Liver (tissue), 9 donors: ENCODE results near the gene SCD5. TPM values are rescaled to one million over a fixed set of nuclear protein-coding genes. Genes with fewer than 3 reads are reported as not detected.

Experiments
- DNase-seq: peaks from one replicate; pipeline ENCODE4 v3.0.0-alpha.2; 2017; ENCODE audit warnings: low spot score
- H3K27ac ChIP-seq, 2 donors: one replicate each; pipeline ENCODE4 v1.7.0; 2013; ENCODE audit warnings: inconsistent platforms in 2 of 2, low read length in 2 of 2, control low read depth in 1 of 2, low read depth in 1 of 2, mild to moderate bottlenecking in 1 of 2
- H3K27me3 ChIP-seq, 4 donors: one replicate each; pipeline versions ENCODE4 v1.6.1 to v1.7.0; 2013; ENCODE audit warnings: low read length in 3 of 4, inconsistent platforms in 1 of 4, mild to moderate bottlenecking in 1 of 4, moderate library complexity in 1 of 4; ENCODE audit not compliant: control insufficient read depth in 4 of 4, insufficient read depth in 4 of 4
- H3K36me3 ChIP-seq, 4 donors: one replicate each; pipeline versions ENCODE4 v1.6.1 to v1.7.0; 2013; ENCODE audit warnings: low read length in 3 of 4, mild to moderate bottlenecking in 3 of 4, low read depth in 1 of 4, moderate library complexity in 1 of 4; ENCODE audit not compliant: control insufficient read depth in 4 of 4, insufficient read depth in 3 of 4
- H3K4me1 ChIP-seq, 4 donors: one replicate each; pipeline versions ENCODE4 v1.6.1 to v1.7.0; 2013; ENCODE audit warnings: low read length in 3 of 4, mild to moderate bottlenecking in 3 of 4, moderate library complexity in 1 of 4; ENCODE audit not compliant: control insufficient read depth in 4 of 4, insufficient read depth in 4 of 4
- H3K4me3 ChIP-seq, 3 donors: one replicate each; pipeline versions ENCODE4 v1.6.1 to v1.7.0; 2013; ENCODE audit warnings: low read length in 3 of 3, control low read depth in 1 of 3, low read depth in 1 of 3, mild to moderate bottlenecking in 1 of 3
- H3K9ac ChIP-seq, 2 donors: one replicate each; pipeline ENCODE4 v1.7.0; 2013; ENCODE audit warnings: low read length in 2 of 2, mild to moderate bottlenecking in 2 of 2, moderate library complexity in 2 of 2, control low read depth in 1 of 2, low read depth in 1 of 2
- H3K9me3 ChIP-seq, 4 donors: one replicate each; pipeline versions ENCODE4 v1.6.1 to v1.7.0; 2013; ENCODE audit warnings: low read length in 3 of 4; ENCODE audit not compliant: control insufficient read depth in 4 of 4
- EGR1 ChIP-seq, 2 donors: IDR thresholded peaks; 2 replicates each; pipeline ENCODE4 v1.6.1; 2016 to 2018; ENCODE audit warnings: antibody characterized with exemption in 2 of 2, low read depth in 2 of 2
- FOXA1 ChIP-seq: IDR thresholded peaks from 2 replicates; pipeline ENCODE4 v1.6.1; 2016; ENCODE audit warnings: antibody characterized with exemption
- FOXA2 ChIP-seq: IDR thresholded peaks from 2 replicates; pipeline ENCODE4 v1.6.1; 2016; ENCODE audit warnings: antibody characterized with exemption
- GABPA ChIP-seq, 2 donors: IDR thresholded peaks in 1 of 2; conservative IDR thresholded peaks in 1 of 2; 2 replicates each; pipeline ENCODE4 v1.6.1; 2016; ENCODE audit warnings: antibody characterized with exemption in 2 of 2, mild to moderate bottlenecking in 1 of 2, moderate library complexity in 1 of 2
- HNF4A ChIP-seq, 2 donors: conservative IDR thresholded peaks; 2 replicates each; pipeline ENCODE4 v1.6.1; 2016; ENCODE audit warnings: antibody characterized with exemption in 2 of 2, mild to moderate bottlenecking in 2 of 2
- HNF4G ChIP-seq: IDR thresholded peaks from 2 replicates; pipeline ENCODE4 v1.6.1; 2016; ENCODE audit warnings: antibody characterized with exemption
- JUND ChIP-seq, 2 donors: IDR thresholded peaks; 2 replicates each; pipeline ENCODE4 v1.6.1; 2016; ENCODE audit warnings: antibody characterized with exemption in 2 of 2
- NR2F2 ChIP-seq: IDR thresholded peaks from 2 replicates; pipeline ENCODE4 v1.6.1; 2016; ENCODE audit warnings: antibody characterized with exemption
- RAD21 ChIP-seq, 2 donors: IDR thresholded peaks; 2 replicates each; pipeline ENCODE4 v1.6.1; 2016; ENCODE audit warnings: antibody characterized with exemption in 2 of 2, mild to moderate bottlenecking in 2 of 2
- RXRA ChIP-seq, 2 donors: IDR thresholded peaks; 2 replicates each; pipeline ENCODE4 v1.6.1; 2017 to 2018; ENCODE audit warnings: antibody characterized with exemption in 2 of 2, mild to moderate bottlenecking in 1 of 2
- TAF1 ChIP-seq: conservative IDR thresholded peaks from 2 replicates; pipeline ENCODE4 v1.6.1; 2016; ENCODE audit warnings: antibody characterized with exemption, mild to moderate bottlenecking
- YY1 ChIP-seq: IDR thresholded peaks from 2 replicates; pipeline ENCODE4 v1.6.1; 2016; ENCODE audit warnings: antibody characterized with exemption, mild to moderate bottlenecking
- WGBS: extraction: QIAGEN DNeasy Blood & Tissue Kit; methylation state at CpG from one replicate; pipeline ENCODE4 v1.1.7; 2013; 5-methylcytosine and 5-hydroxymethylcytosine counted together
- polyA plus RNA-seq, 2 donors: library from polyadenylated mRNA; stranded (reverse) in 1 of 2; unstranded in 1 of 2; fragments of 200-250 nt in 1 of 2; fragments of >200 nt in 1 of 2; fragmentation: Nextera tagmentation in 1 of 2; extraction: Ambion mirVana in 1 of 2; gene quantifications; one replicate each; pipeline versions ENCODE4 v1.2.1 to v1.2.3, GENCODE V29; 2013 to 2015
- total RNA-seq, 2 donors: library from RNA; depleted of rRNA; stranded (reverse); fragments of >200 nt; gene quantifications; one replicate each; pipeline ENCODE4 v1.2.3, GENCODE V29; 2014
- TF ChIP-seq, protein P1 (sequence below): IDR thresholded peaks from 2 replicates; pipeline ENCODE4 v1.6.1; 2016; ENCODE audit warnings: antibody characterized with exemption, mild to moderate bottlenecking
- TF ChIP-seq, protein P2 (sequence below): IDR thresholded peaks from 2 replicates; pipeline ENCODE4 v1.6.1; 2016; ENCODE audit warnings: antibody characterized with exemption
- TF ChIP-seq, protein P3 (sequence below): IDR thresholded peaks from 2 replicates; pipeline ENCODE4 v1.6.1; 2016; ENCODE audit warnings: antibody characterized with exemption
- TF ChIP-seq, protein P4 (sequence below): fragments of 150-350 bp; IDR thresholded peaks from 2 replicates; pipeline ENCODE4 v1.5.1; 2017; ENCODE audit warnings: improper control_type of control experiment, low read depth, low read length; ENCODE audit not compliant: missing input control
- donor health status: healthy.
- donor health status: healthy.
- donor health status: healthy.
- donor health status: healthy.
- donor health status: healthy.

Gene SCD5
- total and polyA plus RNA-seq, 4 donors: 0.14 to 1.9 (median 0.57) TPM

DNA sequence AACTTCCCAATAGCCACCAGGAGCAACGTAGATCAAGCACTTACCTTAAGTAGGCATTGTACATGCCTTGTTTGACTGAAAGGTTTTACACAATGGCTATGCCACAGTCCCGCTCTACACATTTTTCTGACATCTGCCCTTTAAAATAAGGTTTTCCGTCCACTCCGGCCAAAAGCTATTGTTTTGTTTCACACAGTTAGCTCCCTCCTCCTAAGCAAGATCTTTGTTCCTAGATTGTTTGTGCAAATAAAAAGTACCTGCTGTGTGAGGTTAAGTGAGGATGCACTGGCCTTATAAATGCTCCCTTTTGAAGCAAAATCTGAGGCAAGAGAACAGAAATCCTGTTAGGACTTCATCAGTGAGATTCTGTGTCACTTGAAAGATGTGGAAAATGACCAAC lies 11.8 kb downstream of the SCD5 start:
- Histone ChIP-seq H3K4me3 (no peak overlapping the region), H3K9me3 (no peaks in the 10 kb centered on the region), H3K9ac (no peak overlapping the region), H3K36me3 (no peaks in the 10 kb centered on the region), H3K27me3 (no peaks in the 10 kb centered on the region), H3K4me1 (no peaks in the 10 kb centered on the region), H3K27ac (no peak overlapping the region)
- 80% methylated on average over 4 of the region's 4 CpGs for WGBS
- no peak for DNase-seq
- TF ChIP-seq NR2F2 (no peak), JUND (IDR thresholded peaks at IDR 0.05) (no peak), HNF4G (no peak), EGR1 (IDR thresholded peaks at IDR 0.05; ENCODE audit: low read depth in 2 of 2) (no peak), RAD21 (IDR thresholded peaks at IDR 0.05) (no peak), YY1 (no peak)
- TF ChIP-seq, protein P1, sequence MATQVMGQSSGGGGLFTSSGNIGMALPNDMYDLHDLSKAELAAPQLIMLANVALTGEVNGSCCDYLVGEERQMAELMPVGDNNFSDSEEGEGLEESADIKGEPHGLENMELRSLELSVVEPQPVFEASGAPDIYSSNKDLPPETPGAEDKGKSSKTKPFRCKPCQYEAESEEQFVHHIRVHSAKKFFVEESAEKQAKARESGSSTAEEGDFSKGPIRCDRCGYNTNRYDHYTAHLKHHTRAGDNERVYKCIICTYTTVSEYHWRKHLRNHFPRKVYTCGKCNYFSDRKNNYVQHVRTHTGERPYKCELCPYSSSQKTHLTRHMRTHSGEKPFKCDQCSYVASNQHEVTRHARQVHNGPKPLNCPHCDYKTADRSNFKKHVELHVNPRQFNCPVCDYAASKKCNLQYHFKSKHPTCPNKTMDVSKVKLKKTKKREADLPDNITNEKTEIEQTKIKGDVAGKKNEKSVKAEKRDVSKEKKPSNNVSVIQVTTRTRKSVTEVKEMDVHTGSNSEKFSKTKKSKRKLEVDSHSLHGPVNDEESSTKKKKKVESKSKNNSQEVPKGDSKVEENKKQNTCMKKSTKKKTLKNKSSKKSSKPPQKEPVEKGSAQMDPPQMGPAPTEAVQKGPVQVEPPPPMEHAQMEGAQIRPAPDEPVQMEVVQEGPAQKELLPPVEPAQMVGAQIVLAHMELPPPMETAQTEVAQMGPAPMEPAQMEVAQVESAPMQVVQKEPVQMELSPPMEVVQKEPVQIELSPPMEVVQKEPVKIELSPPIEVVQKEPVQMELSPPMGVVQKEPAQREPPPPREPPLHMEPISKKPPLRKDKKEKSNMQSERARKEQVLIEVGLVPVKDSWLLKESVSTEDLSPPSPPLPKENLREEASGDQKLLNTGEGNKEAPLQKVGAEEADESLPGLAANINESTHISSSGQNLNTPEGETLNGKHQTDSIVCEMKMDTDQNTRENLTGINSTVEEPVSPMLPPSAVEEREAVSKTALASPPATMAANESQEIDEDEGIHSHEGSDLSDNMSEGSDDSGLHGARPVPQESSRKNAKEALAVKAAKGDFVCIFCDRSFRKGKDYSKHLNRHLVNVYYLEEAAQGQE: no peak
- TF ChIP-seq, protein P2, sequence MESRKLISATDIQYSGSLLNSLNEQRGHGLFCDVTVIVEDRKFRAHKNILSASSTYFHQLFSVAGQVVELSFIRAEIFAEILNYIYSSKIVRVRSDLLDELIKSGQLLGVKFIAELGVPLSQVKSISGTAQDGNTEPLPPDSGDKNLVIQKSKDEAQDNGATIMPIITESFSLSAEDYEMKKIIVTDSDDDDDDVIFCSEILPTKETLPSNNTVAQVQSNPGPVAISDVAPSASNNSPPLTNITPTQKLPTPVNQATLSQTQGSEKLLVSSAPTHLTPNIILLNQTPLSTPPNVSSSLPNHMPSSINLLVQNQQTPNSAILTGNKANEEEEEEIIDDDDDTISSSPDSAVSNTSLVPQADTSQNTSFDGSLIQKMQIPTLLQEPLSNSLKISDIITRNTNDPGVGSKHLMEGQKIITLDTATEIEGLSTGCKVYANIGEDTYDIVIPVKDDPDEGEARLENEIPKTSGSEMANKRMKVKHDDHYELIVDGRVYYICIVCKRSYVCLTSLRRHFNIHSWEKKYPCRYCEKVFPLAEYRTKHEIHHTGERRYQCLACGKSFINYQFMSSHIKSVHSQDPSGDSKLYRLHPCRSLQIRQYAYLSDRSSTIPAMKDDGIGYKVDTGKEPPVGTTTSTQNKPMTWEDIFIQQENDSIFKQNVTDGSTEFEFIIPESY: no peak
- TF ChIP-seq, protein P3, sequence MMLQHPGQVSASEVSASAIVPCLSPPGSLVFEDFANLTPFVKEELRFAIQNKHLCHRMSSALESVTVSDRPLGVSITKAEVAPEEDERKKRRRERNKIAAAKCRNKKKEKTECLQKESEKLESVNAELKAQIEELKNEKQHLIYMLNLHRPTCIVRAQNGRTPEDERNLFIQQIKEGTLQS: no peak

DNA sequence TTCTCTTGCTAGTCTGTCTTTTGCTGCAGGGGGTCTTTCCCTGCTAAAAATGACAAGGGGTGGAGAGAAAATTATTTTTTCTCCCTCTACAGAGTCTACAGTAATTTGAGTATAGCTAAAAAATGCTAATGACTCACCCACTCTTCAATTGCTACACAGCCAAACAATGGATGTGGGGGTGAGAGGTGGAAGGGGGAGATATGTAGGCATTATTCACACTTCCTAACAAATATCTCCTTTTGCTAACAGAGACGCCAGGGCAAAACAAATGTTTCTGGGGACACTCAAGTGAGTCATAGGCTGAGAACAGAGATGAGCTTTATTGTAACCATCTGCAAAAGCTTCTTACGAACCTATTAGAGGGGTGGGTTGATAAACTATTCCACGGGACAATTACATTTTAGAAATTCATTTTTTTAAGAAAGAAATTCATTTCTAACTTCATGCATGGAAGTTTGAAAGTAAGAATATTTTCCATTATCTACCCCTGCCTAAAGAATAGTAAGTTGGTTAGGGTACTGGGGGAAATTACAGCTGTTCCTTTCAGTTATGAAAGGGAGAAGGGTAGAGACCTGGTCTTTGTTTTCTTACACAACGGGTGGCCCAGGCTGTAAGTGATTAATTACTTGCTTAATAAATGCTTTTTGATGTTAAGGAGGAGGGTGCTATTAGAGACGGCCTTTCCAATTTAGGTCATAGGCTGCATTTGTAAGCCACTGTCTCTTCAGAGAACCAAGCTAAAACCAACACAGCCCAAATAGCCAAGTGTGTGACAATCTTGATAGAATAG lies 12.8 kb downstream of the SCD5 start:
- Histone ChIP-seq H3K9me3 (no peaks in the 10 kb centered on the region), H3K27me3 (no peaks in the 10 kb centered on the region), H3K27ac (no peak overlapping the region), H3K4me1 (no peaks in the 10 kb centered on the region), H3K9ac (no peak overlapping the region), H3K4me3 (no peak overlapping the region), H3K36me3 (no peaks in the 10 kb centered on the region)
- no peak for DNase-seq
- 67% methylated on average over 5 of the region's 5 CpGs for WGBS
- TF ChIP-seq FOXA2 (no peak), NR2F2 (no peak), GABPA (IDR thresholded peaks at IDR 0.05 in 1 of 2, conservative IDR thresholded peaks at IDR 0.05 in 1 of 2) (no peak), RXRA (IDR thresholded peaks at IDR 0.05) (no peak), EGR1 (IDR thresholded peaks at IDR 0.05; ENCODE audit: low read depth in 2 of 2) (no peak), RAD21 (IDR thresholded peaks at IDR 0.05) (no peak), FOXA1 (no peak), TAF1 (no peak), HNF4A (conservative IDR thresholded peaks at IDR 0.05) (no peak)
- TF ChIP-seq, protein P1: no peak
- TF ChIP-seq, protein P3: no peak
- TF ChIP-seq, protein P4, sequence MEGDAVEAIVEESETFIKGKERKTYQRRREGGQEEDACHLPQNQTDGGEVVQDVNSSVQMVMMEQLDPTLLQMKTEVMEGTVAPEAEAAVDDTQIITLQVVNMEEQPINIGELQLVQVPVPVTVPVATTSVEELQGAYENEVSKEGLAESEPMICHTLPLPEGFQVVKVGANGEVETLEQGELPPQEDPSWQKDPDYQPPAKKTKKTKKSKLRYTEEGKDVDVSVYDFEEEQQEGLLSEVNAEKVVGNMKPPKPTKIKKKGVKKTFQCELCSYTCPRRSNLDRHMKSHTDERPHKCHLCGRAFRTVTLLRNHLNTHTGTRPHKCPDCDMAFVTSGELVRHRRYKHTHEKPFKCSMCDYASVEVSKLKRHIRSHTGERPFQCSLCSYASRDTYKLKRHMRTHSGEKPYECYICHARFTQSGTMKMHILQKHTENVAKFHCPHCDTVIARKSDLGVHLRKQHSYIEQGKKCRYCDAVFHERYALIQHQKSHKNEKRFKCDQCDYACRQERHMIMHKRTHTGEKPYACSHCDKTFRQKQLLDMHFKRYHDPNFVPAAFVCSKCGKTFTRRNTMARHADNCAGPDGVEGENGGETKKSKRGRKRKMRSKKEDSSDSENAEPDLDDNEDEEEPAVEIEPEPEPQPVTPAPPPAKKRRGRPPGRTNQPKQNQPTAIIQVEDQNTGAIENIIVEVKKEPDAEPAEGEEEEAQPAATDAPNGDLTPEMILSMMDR: no peak
- TF ChIP-seq, protein P2: no peak
